Esophagus muscularis mucosa (tissue), 4 donors: Measurements from ENCODE around the gene HOXB9. TPM values are rescaled to one million over a fixed set of nuclear protein-coding genes. Genes with fewer than 3 reads are reported as not detected.

ENCODE experiments used
- DNase-seq: peaks from one replicate; pipeline ENCODE4 v3.0.0-alpha.2; 2017; ENCODE audit errors: extremely low spot score
- H3K27ac ChIP-seq, 4 donors: fragments of 200-600 bp; sonication (generic); replicated peaks in 1 of 4; 1 replicate in 3 of 4; 2 replicates in 1 of 4; pipeline ENCODE4 v1.5.1; 2016 to 2019; ENCODE audit warnings: mild to moderate bottlenecking in 1 of 4
- H3K27me3 ChIP-seq, 4 donors: fragments of 200-600 bp; sonication (generic); one replicate each; pipeline versions ENCODE4 v1.5.1 to v1.6.0; 2016 to 2019
- H3K36me3 ChIP-seq, 4 donors: fragments of 200-600 bp; sonication (generic); one replicate each; pipeline ENCODE4 v1.5.1; 2016 to 2019
- H3K4me1 ChIP-seq, 4 donors: fragments of 200-600 bp; sonication (generic); one replicate each; pipeline ENCODE4 v1.5.1; 2016 to 2019
- H3K4me3 ChIP-seq, 4 donors: fragments of 200-600 bp; sonication (generic); 1 replicate in 2 of 4; 2 replicates in 2 of 4; pipeline ENCODE4 v1.5.1; 2016 to 2019; ENCODE audit warnings: mild to moderate bottlenecking in 4 of 4, moderate library complexity in 1 of 4
- H3K9me3 ChIP-seq, 4 donors: fragments of 200-600 bp; sonication (generic); 1 replicate in 3 of 4; 2 replicates in 1 of 4; pipeline ENCODE4 v1.5.1; 2016 to 2019
- CTCF ChIP-seq, 3 experiments: fragments of 200-600 bp in 2 of 3; fragments of 450-650 bp in 1 of 3; sonication (generic) in 2 of 3; IDR thresholded peaks; one replicate each; pipeline ENCODE4 v1.5.1; 2017 to 2019; ENCODE audit warnings: antibody characterized with exemption in 3 of 3, mild to moderate bottlenecking in 2 of 3, moderate library complexity in 1 of 3
- EP300 ChIP-seq: sonication (generic); formaldehyde crosslinking; IDR thresholded peaks from one replicate; pipeline ENCODE4 v1.6.1; 2017; ENCODE audit warnings: antibody characterized with exemption
- POLR2A ChIP-seq: fragments of 450-650 bp; IDR thresholded peaks from one replicate; pipeline ENCODE4 v1.6.1; 2017; ENCODE audit warnings: antibody characterized with exemption, moderate library complexity, mild to moderate bottlenecking, low read depth
- POLR2AphosphoS5 ChIP-seq, 2 donors: sonication (generic); formaldehyde crosslinking; IDR thresholded peaks; one replicate each; pipeline ENCODE4 v1.6.1; 2017; ENCODE audit warnings: antibody characterized with exemption in 2 of 2
- WGBS: methylation state at CpG from one replicate; pipeline ENCODE4 v1.1.5; 2018; 5-methylcytosine and 5-hydroxymethylcytosine counted together
- intact Hi-C: fragments of 100-400 bp; cut with DNase I; formaldehyde crosslinking; loops from one replicate; pipeline ENCODE4 v1.15.1; 2023
- total RNA-seq, 4 donors: library from RNA; depleted of rRNA; stranded (reverse); fragments of >200 nt; gene quantifications; one replicate each; pipeline versions ENCODE4 v1.1.0 to v1.2.1, GENCODE V29; 2016

HOXB9 gene
- total RNA-seq, 4 donors from 2014 or later = not detected

GRCh38 chr17:48636177-48637018 is 10.2 kb upstream of the HOXB9 start:
- Histone ChIP-seq H3K36me3 (no peaks in the 10 kb centered on the region), H3K4me3 (no peak overlapping the region), H3K9me3 (peaks cover 0 to 5% (median 0%) of the 10 kb centered on the region in 4 donors), H3K27ac (no peak overlapping the region), H3K27me3 (peaks cover 0 to 100% (median 85%) of the 10 kb centered on the region in 4 donors), H3K4me1 (peaks cover 5 to 22% (median 13%) of the 10 kb centered on the region in 4 donors)
- intact Hi-C loops = loop anchor here (10.0 kb wide), 1 partner anchor 368 kb away; no protein-coding TSS in a partner anchor
- 7% methylated on average over 16 of the region's 39 CpGs for WGBS
- TF ChIP-seq CTCF (IDR thresholded peaks at IDR 0.05) (peak in 2 of 3 experiments; percentile 15 to 45), POLR2AphosphoS5 (IDR thresholded peaks at IDR 0.05) (no peak), EP300 (no peak)
- no peak for DNase-seq

DNA sequence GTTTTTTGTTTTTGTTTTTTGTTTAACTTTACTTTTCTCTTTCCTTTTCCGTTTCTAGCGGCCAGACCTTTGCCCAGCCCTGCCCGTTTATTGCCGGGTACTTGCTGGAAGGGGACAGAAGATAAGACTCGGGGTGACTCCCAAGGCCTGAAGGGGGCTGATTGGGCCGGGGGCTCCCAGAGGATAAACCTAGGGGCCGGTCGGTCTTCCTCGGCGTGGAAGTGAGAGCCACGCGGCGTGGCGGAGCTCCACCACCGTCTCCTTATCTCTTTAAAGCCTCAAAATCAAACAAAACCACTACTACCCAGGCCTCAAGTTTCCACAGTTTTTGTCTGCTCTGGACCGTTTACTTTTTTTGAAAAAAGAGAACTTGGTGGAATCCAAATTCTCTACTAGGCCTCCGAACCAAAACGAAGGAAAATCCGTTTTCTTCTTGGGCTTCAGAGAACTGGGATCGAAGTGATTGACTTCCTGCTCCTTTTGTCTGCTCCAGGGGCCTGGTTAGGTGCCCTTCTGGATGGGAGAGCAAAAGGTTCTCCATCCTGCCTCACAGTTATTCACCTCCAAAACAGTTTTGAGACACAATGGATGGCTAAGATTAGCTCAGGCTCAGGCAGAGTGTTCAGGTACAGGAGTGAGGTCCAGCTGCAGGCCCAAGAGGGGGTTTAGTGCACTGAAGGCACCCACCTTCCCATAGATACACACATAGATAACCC is 8.5 kb upstream of the HOXB9 start:
- TF ChIP-seq EP300 (no peak), POLR2A (no peak), POLR2AphosphoS5 (IDR thresholded peaks at IDR 0.05) (no peak), CTCF (IDR thresholded peaks at IDR 0.05) (no peak)
- Histone ChIP-seq H3K27ac (no peak overlapping the region), H3K36me3 (no peaks in the 10 kb centered on the region), H3K9me3 (peaks cover 0 to 5% (median 0%) of the 10 kb centered on the region in 4 donors), H3K4me1 (peaks cover 5 to 22% (median 13%) of the 10 kb centered on the region in 4 donors), H3K4me3 (no peak overlapping the region), H3K27me3 (peaks cover 0 to 100% (median 90%) of the 10 kb centered on the region in 4 donors)
- intact Hi-C loops = loop anchor here (10.0 kb wide), 1 partner anchor 370 kb away; no protein-coding TSS in a partner anchor
- DNase-seq = no peak
- 23% methylated on average over 19 of the region's 20 CpGs for WGBS

DNA sequence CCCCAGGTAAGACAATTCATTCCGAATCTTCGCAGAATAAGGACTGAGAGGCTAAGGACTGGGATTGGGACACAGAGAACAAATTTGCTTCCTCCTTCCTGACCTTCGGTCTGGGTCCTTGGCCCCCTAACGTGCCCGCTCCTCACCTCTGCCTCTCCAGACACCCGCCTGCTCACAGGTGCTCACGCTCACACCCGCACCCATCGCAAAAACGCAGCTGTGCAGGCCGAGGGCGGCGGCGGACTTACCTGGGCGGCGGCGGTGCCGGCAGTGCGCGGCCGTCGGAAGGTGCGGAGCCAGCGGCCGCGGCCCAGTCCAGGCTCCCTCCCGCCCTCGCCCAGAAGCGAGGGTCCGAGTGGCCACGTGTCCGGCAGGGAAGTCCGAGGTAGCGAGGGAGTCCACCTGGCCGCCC is 7.1 kb upstream of the HOXB9 start:
- H3K27ac ChIP-seq = no peak overlapping the region
- H3K9me3 ChIP-seq = peaks cover 0 to 5% (median 0%) of the 10 kb centered on the region in 4 donors
- no peak overlapping the region for H3K4me3 ChIP-seq
- H3K36me3 ChIP-seq = no peaks in the 10 kb centered on the region
- H3K27me3 ChIP-seq = peaks cover 0 to 100% (median 92%) of the 10 kb centered on the region in 4 donors
- TF ChIP-seq POLR2A (no peak), CTCF (IDR thresholded peaks at IDR 0.05) (no peak), POLR2AphosphoS5 (IDR thresholded peaks at IDR 0.05) (no peak), EP300 (no peak)
- DNase-seq = no peak
- H3K4me1 ChIP-seq = peaks cover 5 to 22% (median 13%) of the 10 kb centered on the region in 4 donors
- 11% methylated on average over 14 of the region's 35 CpGs for WGBS
- intact Hi-C loops = loop anchor here (10.0 kb wide), 1 partner anchor 372 kb away; no protein-coding TSS in a partner anchor

DNA sequence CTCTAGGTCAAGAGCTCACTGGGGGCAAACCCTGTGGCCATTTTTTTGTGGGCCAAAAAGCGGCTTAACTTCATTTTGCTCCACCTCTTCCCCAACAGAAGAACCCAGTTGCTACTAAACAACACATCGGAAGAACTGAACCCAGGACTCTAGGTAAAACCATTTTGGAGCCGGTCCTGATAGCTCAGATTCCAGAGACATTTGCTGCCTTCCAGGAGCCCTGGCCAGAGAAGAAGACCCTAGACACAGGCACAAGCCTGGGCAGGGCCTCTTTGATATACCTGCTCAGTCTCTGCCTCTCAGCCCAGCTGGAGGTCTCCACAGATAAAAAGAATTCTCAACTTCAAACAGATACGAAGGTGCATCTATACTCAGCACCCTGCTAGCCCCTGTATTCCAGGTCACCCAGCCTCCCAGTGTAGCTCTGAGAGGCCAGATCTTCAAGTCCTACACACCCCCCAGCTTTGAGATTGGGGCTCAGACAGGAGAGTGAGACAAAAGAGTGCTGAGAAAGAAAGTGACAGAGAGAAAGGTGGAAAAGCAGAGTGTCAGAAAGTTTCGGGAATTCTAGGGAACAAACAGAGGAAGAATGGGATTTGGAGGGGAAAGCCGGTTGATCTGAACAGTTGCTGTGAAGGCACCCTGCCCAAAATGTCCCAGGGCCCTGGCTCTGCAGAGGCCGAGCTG is 6.6 kb upstream of the HOXB9 start:
- no peak overlapping the region for H3K4me3 ChIP-seq
- no peaks in the 10 kb centered on the region for H3K36me3 ChIP-seq
- TF ChIP-seq POLR2AphosphoS5 (IDR thresholded peaks at IDR 0.05) = no peak
- TF ChIP-seq CTCF (IDR thresholded peaks at IDR 0.05) = no peak
- TF ChIP-seq EP300 = no peak
- TF ChIP-seq POLR2A = no peak
- H3K27ac ChIP-seq = no peak overlapping the region
- H3K4me1 ChIP-seq = peaks cover 5 to 22% (median 13%) of the 10 kb centered on the region in 4 donors
- no peak for DNase-seq
- intact Hi-C loops = loop anchor here (10.0 kb wide), 1 partner anchor 372 kb away; no protein-coding TSS in a partner anchor
- peaks cover 0 to 5% (median 0%) of the 10 kb centered on the region in 4 donors for H3K9me3 ChIP-seq
- 22% methylated on average over 7 of the region's 7 CpGs for WGBS
- peaks cover 0 to 100% (median 95%) of the 10 kb centered on the region in 4 donors for H3K27me3 ChIP-seq
